Keratinocyte (primary cell): ENCODE data around the gene GPR83. TPM values are rescaled to one million over a fixed set of nuclear protein-coding genes. Genes with fewer than 3 reads are reported as not detected.

Experiments used
- DNase-seq: peaks from one replicate; pipeline ENCODE4 v3.0.0-alpha.2; 2011; ENCODE audit warnings: low read depth, missing footprints, low spot score
- FAIRE-seq: peaks from 2 replicates; lab custom pipeline; 2011; peaks lifted over from hg19 to GRCh38; lab: Jason Lieb, UNC
- H2AFZ ChIP-seq: 2 replicates; pipeline ENCODE4 v1.6.0; 2012; ENCODE audit warnings: low read length, control low read depth, inconsistent platforms; ENCODE audit not compliant: control insufficient read depth
- H3K27ac ChIP-seq: 2 replicates; pipeline ENCODE4 v1.5.1; 2011; ENCODE audit warnings: low read length; ENCODE audit not compliant: control insufficient read depth, insufficient read depth
- H3K27me3 ChIP-seq: 3 replicates; pipeline ENCODE4 v1.6.0; 2011; ENCODE audit warnings: low read length; ENCODE audit not compliant: control insufficient read depth, insufficient read depth; ENCODE audit errors: extremely low read depth
- H3K36me3 ChIP-seq, 2 experiments: 2 replicates in 1 of 2; 3 replicates in 1 of 2; pipeline ENCODE4 v1.5.1; 2011; ENCODE audit warnings: low read length in 2 of 2, mild to moderate bottlenecking in 1 of 2; ENCODE audit not compliant: control insufficient read depth in 2 of 2, insufficient read depth in 2 of 2; ENCODE audit errors: extremely low read depth in 1 of 2
- H3K4me1 ChIP-seq: 3 replicates; pipeline ENCODE4 v1.5.1; 2011; ENCODE audit warnings: low read length; ENCODE audit not compliant: control insufficient read depth, insufficient read depth; ENCODE audit errors: extremely low read depth
- H3K4me2 ChIP-seq: 3 replicates; pipeline ENCODE4 v1.6.0; 2011; ENCODE audit warnings: low read depth, low read length; ENCODE audit not compliant: control insufficient read depth, insufficient read depth; ENCODE audit errors: extremely low read depth
- H3K4me3 ChIP-seq, 3 experiments: fragments of 200-600 bp in 1 of 3; sonication (generic) in 1 of 3; 2 replicates in 2 of 3; 3 replicates in 1 of 3; pipeline ENCODE4 v1.5.1; 2011 to 2016; ENCODE audit warnings: low read length in 3 of 3, mild to moderate bottlenecking in 3 of 3, control low read depth in 2 of 3, inconsistent platforms in 1 of 3, low read depth in 1 of 3, mixed read lengths in 1 of 3, mixed run types in 1 of 3, moderate library complexity in 1 of 3; ENCODE audit not compliant: control insufficient read depth in 2 of 3, insufficient read depth in 2 of 3; ENCODE audit errors: extremely low read depth in 1 of 3
- H3K79me2 ChIP-seq: 2 replicates; pipeline ENCODE4 v1.6.0; 2012; ENCODE audit warnings: low read length; ENCODE audit not compliant: control insufficient read depth, insufficient read depth
- H3K9ac ChIP-seq: 3 replicates; pipeline ENCODE4 v1.6.0; 2011; ENCODE audit warnings: low read length; ENCODE audit not compliant: control insufficient read depth, insufficient read depth; ENCODE audit errors: extremely low read depth
- H3K9me1 ChIP-seq: 3 replicates; pipeline ENCODE4 v1.6.0; 2011; ENCODE audit warnings: low read length; ENCODE audit not compliant: control insufficient read depth, insufficient read depth; ENCODE audit errors: extremely low read depth
- H3K9me3 ChIP-seq: 2 replicates; pipeline ENCODE4 v1.5.1; 2012; ENCODE audit warnings: low read depth, low read length; ENCODE audit not compliant: control insufficient read depth
- H4K20me1 ChIP-seq: 3 replicates; pipeline ENCODE4 v1.6.0; 2011; ENCODE audit warnings: low read length; ENCODE audit not compliant: control insufficient read depth, insufficient read depth; ENCODE audit errors: extremely low read depth
- CTCF ChIP-seq, 3 experiments: IDR thresholded peaks in 1 of 3; conservative IDR thresholded peaks in 1 of 3; optimal IDR thresholded peaks in 1 of 3; 2 replicates in 2 of 3; 3 replicates in 1 of 3; pipeline versions ENCODE3 to v1.5.1; 2011; ENCODE audit warnings: low read length in 3 of 3, mild to moderate bottlenecking in 3 of 3, moderate library complexity in 2 of 3, control low read depth in 1 of 3, inconsistent platforms in 1 of 3; ENCODE audit not compliant: insufficient read depth in 2 of 3; ENCODE audit errors: extremely low read depth in 1 of 3
- EZH2 ChIP-seq: IDR thresholded peaks from one replicate; pipeline ENCODE4 v1.6.1; 2012; ENCODE audit warnings: inconsistent platforms, mild to moderate bottlenecking, low read length, moderate library complexity
- dilution Hi-C: fragments of 300-500 bp; cut with MboI; formaldehyde crosslinking; loops from one replicate; pipeline ENCODE4 v1.7.0; 2020; ENCODE audit warnings: low sequenced_read_pairs; ENCODE audit not compliant: extremely low pct_ligation_motif_present
- polyA plus RNA-seq, 5 experiments: library from polyadenylated mRNA; depleted of rRNA in 3 of 5; stranded (reverse) in 3 of 5; stranded (forward) in 1 of 5; unstranded in 1 of 5; fragments of >200 nt; gene quantifications; 1 replicate in 1 of 5; 2 replicates in 3 of 5; 3 replicates in 1 of 5; pipeline versions ENCODE4 v1.2.1 to v1.2.3, GENCODE V29; 2011 to 2012; ENCODE audit warnings: missing spikeins in 2 of 5, low read depth in 1 of 5, low replicate concordance in 1 of 5

GPR83 gene
- polyA plus RNA-seq, 1 donor (not counting 4 experiments of a cell fraction or from before 2014, with no cell fraction given), result 0.04 TPM

GRCh38 chr11:94449437-94449836 lies 48.2 kb upstream of the GPR83 start:
- Histone ChIP-seq H3K9me1 (no peaks in the 10 kb centered on the region), H4K20me1 (no peaks in the 10 kb centered on the region), H3K36me3 (no peaks in the 10 kb centered on the region), H3K4me2 (no peak overlapping the region), H3K9ac (no peak overlapping the region), H3K27ac (no peak overlapping the region), H3K79me2 (no peaks in the 10 kb centered on the region), H3K9me3 (no peaks in the 10 kb centered on the region), H3K4me3 (no peak overlapping the region), H3K27me3 (no peaks in the 10 kb centered on the region), H3K4me1 (peaks cover 12% of the 10 kb centered on the region), H2AFZ (no peak overlapping the region)
- dilution Hi-C loops, result no loop called here
- FAIRE-seq (peak; percentile 67), DNase-seq (peak; percentile 25)
- TF ChIP-seq EZH2 (no peak), CTCF (optimal IDR thresholded peaks at IDR 0.05 in 1 of 3, IDR thresholded peaks at IDR 0.05 in 1 of 3, conservative IDR thresholded peaks at IDR 0.05 in 1 of 3; ENCODE audit: extremely low read depth in 1 of 3, insufficient read depth in 2 of 3, low read length in 3 of 3) (no peak)

GRCh38 chr11:94449029-94449428 lies 47.8 kb upstream of the GPR83 start:
- H3K27ac ChIP-seq, result peak overlapping the region; percentile 48
- H3K9me3 ChIP-seq, result no peaks in the 10 kb centered on the region
- TF ChIP-seq EZH2, result no peak
- TF ChIP-seq CTCF (optimal IDR thresholded peaks at IDR 0.05 in 1 of 3, IDR thresholded peaks at IDR 0.05 in 1 of 3, conservative IDR thresholded peaks at IDR 0.05 in 1 of 3; ENCODE audit: extremely low read depth in 1 of 3, insufficient read depth in 2 of 3, low read length in 3 of 3), result no peak
- no peaks in the 10 kb centered on the region for H3K9me1 ChIP-seq
- dilution Hi-C loops, result no loop called here
- H3K4me1 ChIP-seq, result peaks cover 12% of the 10 kb centered on the region
- no peak overlapping the region for H3K4me2 ChIP-seq
- no peak overlapping the region for H3K9ac ChIP-seq
- H3K27me3 ChIP-seq, result no peaks in the 10 kb centered on the region
- H2AFZ ChIP-seq, result no peak overlapping the region
- no peak for FAIRE-seq
- no peak overlapping the region for H3K4me3 ChIP-seq
- peaks cover 0 to 3% of the 10 kb centered on the region in 2 experiments for H3K36me3 ChIP-seq
- no peak for DNase-seq
- no peaks in the 10 kb centered on the region for H3K79me2 ChIP-seq
- H4K20me1 ChIP-seq, result no peaks in the 10 kb centered on the region
